NOMO-1 treated with dmso at 0.1 percent for 144 hours (cell line): ENCODE results near the gene ISOC2.
"Not testable (repeated sequence)": the region's sequence is repeated elsewhere in the genome, so short reads cannot be mapped to it uniquely, and the experiment has no call there.

Experiments
- DNase-seq: peaks from one replicate; lab custom pipeline; 2025; ENCODE audit not compliant: unreplicated experiment; lab: John Stamatoyannopoulos, UW

Gene ISOC2

DNA sequence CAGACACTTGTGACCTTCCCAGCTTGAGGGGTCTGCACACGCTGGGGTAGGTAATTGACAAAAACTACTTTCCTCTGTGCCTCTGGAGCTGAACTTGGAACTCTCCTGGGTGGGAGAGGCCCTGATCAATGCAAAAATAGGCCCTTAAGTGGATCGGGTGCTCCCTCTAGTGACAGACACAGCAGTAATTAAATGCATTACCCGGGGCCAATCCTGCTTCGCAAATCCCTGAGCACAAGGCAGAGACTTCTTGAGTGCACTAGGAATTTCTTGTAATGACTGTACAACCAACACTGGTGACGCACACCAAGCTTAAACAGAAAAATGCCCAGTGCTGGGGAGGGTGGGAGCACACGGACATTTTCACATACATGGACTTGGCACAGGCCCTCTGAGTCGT, 43.3 kb downstream of the ISOC2 start:
- no peak for DNase-seq

DNA sequence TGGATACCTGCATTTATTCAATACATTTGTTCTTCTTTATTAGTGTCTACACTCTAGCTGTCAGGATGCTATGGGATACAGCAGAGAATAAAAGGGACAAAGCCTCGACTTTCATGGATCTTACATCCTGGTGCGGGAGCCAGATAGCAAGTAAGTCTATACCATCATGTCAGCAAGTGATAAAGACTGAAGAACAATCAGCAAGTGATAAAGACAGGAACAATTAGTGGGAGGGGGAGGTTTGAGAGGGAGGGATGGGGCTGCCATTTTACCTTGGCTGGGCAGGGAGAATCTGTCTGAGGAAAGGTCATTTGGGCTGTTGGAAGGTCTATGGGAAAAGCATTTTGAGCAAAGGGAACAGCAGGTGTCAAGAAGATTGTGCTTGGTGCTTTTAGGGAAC, 51.3 kb downstream of the ISOC2 start:
- DNase-seq: no peak

- not testable (repeated sequence) for DNase-seq
Measured at GRCh38 chr19:55409179-55409578, 52.3 kb downstream of the ISOC2 start.

DNA sequence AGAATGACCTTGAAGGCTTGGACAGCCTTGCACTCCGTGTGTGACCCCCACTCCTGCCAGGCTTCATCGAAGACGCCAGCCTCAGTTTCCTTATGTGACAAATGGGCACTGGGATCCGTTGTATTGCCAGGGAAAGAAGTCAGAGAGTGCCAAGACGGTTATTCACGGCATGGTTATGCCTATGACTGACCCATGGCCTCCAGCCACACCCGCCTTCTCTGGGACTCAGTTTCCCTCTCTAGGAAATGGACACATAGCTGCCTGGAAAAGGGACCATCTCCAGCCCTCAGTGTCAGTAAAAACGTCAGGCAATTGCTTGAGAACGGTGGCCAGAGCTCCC, 52.9 kb downstream of the ISOC2 start:
- DNase-seq: no peak

GRCh38 chr19:55407800-55408532, 53.5 kb downstream of the ISOC2 start:
- peak; percentile 99 for DNase-seq

GRCh38 chr19:55407550-55407799, 54.0 kb downstream of the ISOC2 start, which contains the start of gene UBE2S:
Gene UBE2S (minus strand): TSS chr19:55407788. CDS start chr19:55407589, 199 bp downstream.
- not testable (repeated sequence) for DNase-seq

DNA sequence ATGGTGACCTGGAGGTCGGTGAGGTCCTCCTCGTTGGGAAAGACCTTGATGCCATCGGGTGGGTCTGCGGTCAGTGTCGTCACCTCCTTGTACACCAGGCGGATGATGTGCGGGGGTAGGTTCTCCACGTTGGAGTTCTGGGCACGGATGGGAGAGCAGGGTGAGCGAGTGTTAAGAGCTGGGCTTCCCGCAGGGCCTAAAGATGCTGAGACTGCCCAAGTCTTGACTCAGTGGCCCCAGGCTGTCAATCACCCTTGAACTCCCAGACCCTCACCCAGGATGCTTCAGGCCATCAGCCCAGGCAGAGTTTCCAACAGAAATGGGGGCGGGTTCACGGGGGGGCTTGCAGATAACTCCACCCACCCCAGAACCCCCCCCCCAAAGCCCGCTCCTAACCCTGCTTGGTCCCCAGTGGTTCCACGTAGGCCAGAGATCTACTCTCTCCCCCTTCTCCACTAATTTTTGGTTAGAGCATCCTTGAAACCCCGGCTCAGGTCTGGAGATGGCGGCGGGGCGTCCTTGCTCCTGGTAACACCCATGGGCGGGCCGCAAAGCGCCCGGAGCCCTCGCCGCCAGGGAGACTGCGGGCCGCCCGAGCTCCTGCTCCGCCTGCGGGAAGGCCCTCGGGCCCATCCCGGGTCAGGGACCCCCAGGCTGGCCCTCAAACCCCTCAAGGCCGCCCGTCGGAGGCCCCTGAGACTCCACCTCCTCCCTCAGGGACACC, 54.5 kb downstream of the ISOC2 start:
- DNase-seq: no peak

DNA sequence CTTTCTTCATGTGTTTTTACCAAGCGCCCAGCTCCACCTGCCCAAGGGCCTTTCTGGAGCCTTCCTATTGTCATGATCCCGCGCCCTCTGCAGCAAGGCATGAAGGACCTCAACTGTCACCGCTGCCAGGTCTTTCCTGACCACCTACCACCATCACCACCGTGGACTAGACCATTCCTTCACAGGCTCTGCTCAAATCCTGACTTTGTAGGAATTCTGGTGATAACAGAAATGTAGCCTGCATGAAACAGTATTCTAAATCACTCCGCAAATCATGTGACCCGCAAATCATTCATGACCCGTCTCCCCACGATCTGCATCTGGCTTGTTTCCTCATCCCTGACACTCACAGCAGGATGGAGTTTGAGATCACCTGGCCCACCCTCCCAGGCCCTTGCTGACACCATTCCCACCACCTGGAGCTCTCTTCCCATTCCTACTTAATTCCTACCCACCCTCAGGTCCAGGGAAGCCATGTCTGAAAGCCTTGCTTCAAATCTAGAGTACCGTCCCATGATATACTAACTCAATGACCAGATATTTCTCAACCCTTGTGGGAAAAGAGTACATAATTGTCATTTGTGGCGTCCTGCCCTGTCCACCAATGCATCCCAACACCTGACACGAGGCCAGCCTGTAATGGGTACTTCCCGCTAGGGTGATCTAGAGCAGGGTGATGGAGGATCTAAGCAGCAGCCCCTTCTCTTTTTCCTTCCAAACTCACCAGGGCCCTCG, 55.2 kb downstream of the ISOC2 start:
- no peak for DNase-seq

- no peak for DNase-seq
Measured at GRCh38 chr19:55405638-55406037, 55.8 kb downstream of the ISOC2 start.
